ENCODE data around the gene SPTBN1.

DNA sequence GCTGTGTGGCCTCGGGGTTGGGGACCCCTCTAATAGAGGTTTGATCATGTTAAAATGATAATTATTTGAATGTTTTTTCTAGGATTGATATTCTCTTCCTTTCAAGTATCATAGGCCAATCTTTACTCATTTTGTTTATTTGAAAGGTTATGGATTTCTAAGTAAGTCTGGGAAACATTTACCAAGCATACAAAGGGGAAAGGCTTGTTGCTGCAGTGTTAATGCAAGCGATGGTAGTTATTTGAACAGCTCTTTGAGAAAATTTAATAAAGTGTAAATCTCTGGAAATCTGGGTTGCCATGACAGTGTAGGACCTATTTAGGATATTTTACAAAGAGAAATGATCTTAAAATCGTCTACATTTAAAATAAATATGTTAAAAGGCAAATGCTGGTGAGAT lies 56.1 kb downstream of the SPTBN1 start:
- TF ChIP-seq, protein P1, sequence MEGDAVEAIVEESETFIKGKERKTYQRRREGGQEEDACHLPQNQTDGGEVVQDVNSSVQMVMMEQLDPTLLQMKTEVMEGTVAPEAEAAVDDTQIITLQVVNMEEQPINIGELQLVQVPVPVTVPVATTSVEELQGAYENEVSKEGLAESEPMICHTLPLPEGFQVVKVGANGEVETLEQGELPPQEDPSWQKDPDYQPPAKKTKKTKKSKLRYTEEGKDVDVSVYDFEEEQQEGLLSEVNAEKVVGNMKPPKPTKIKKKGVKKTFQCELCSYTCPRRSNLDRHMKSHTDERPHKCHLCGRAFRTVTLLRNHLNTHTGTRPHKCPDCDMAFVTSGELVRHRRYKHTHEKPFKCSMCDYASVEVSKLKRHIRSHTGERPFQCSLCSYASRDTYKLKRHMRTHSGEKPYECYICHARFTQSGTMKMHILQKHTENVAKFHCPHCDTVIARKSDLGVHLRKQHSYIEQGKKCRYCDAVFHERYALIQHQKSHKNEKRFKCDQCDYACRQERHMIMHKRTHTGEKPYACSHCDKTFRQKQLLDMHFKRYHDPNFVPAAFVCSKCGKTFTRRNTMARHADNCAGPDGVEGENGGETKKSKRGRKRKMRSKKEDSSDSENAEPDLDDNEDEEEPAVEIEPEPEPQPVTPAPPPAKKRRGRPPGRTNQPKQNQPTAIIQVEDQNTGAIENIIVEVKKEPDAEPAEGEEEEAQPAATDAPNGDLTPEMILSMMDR (IDR thresholded peaks at IDR 0.05), result no peak
- TF ChIP-seq EP300 (IDR thresholded peaks at IDR 0.05), result no peak
- no peak for TF ChIP-seq POLR2A (IDR thresholded peaks at IDR 0.05)

Data from stomach (tissue), 4 donors.